Thymus (tissue), 11 donors: ENCODE results near the gene PRAMEF4. TPM values are rescaled to one million over a fixed set of nuclear protein-coding genes. Genes with fewer than 3 reads are reported as not detected.
"Not testable (repeated sequence)": the region's sequence is repeated elsewhere in the genome, so short reads cannot be mapped to it uniquely, and the experiment has no call there.

Experiments
- DNase-seq, 9 donors: peaks; one replicate each; pipeline ENCODE4 v3.0.0-alpha.2; 2013; ENCODE audit warnings: low spot score in 9 of 9, low read depth in 6 of 9, missing footprints in 1 of 9
- H3K27ac ChIP-seq, 2 donors: one replicate each; pipeline ENCODE4 v1.5.1; 2013; ENCODE audit warnings: control low read depth in 1 of 2, low read depth in 1 of 2, low read length in 1 of 2, mild to moderate bottlenecking in 1 of 2, moderate library complexity in 1 of 2
- H3K27me3 ChIP-seq, 2 donors: one replicate each; pipeline ENCODE4 v1.5.1; 2013; ENCODE audit warnings: low read length in 1 of 2; ENCODE audit not compliant: control insufficient read depth in 2 of 2, insufficient read depth in 1 of 2
- H3K36me3 ChIP-seq, 2 donors: one replicate each; pipeline ENCODE4 v1.5.1; 2013; ENCODE audit warnings: low read length in 1 of 2, mild to moderate bottlenecking in 1 of 2, moderate library complexity in 1 of 2; ENCODE audit not compliant: control insufficient read depth in 2 of 2, insufficient read depth in 2 of 2
- H3K4me1 ChIP-seq, 2 donors: one replicate each; pipeline ENCODE4 v1.5.1; 2013; ENCODE audit warnings: low read length in 2 of 2; ENCODE audit not compliant: control insufficient read depth in 2 of 2, insufficient read depth in 2 of 2
- H3K4me3 ChIP-seq, 2 donors: one replicate each; pipeline ENCODE4 v1.5.1; 2013; ENCODE audit warnings: low read length in 2 of 2, control low read depth in 1 of 2, mild to moderate bottlenecking in 1 of 2
- H3K9me3 ChIP-seq, 2 donors: one replicate each; pipeline ENCODE4 v1.5.1; 2013; ENCODE audit warnings: low read length in 1 of 2, mild to moderate bottlenecking in 1 of 2; ENCODE audit not compliant: control insufficient read depth in 2 of 2, insufficient read depth in 1 of 2
- WGBS: extraction: QIAGEN DNeasy Blood & Tissue Kit; methylation state at CpG from one replicate; pipeline ENCODE4 v1.1.7; 2013; 5-methylcytosine and 5-hydroxymethylcytosine counted together
- polyA plus RNA-seq: library from polyadenylated mRNA; stranded (reverse); fragments of 200-250 nt; gene quantifications from one replicate; pipeline ENCODE4 v1.2.3, GENCODE V29; 2013
- total RNA-seq: library from RNA; stranded (reverse); fragments of 120-200 nt; gene quantifications from one replicate; pipeline ENCODE4 v1.2.4, GENCODE V29; 2013
- donor health status: healthy.

Gene PRAMEF4
- total and polyA plus RNA-seq, 2 donors: 0.05 TPM; not detected in 1

DNA sequence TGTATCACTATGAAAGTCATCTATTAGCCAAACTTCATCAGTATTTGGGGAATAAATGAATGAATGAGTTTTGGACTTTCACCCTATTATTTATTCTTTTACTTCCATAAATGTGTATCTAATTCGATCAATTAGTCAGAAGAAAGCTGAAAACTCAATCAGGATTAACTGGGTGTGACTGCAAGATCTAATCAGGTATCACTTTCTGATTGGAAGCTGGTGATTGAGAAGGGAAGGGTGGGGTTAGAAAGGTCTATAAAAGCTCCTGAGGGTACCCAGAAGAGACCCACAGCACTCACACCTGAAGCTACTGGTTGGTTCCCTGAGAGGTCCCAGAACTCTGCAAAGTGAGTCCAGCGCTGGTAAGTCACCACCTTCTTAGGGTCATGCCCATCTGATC, 29.2 kb downstream of the PRAMEF4 start, which contains the start of gene PRAMEF2:
TSS of gene PRAMEF2 (plus strand) at position 301 of the 400 bp plus-strand sequence. CDS start 1,924 bp downstream, outside the sequence.
- H3K36me3 ChIP-seq, H3K27me3 ChIP-seq, H3K27ac ChIP-seq, H3K4me1 ChIP-seq, H3K9me3 ChIP-seq, H3K4me3 ChIP-seq, DNase-seq: not testable (repeated sequence)
- WGBS: 73% methylated on average over 2 of the region's 2 CpGs

DNA sequence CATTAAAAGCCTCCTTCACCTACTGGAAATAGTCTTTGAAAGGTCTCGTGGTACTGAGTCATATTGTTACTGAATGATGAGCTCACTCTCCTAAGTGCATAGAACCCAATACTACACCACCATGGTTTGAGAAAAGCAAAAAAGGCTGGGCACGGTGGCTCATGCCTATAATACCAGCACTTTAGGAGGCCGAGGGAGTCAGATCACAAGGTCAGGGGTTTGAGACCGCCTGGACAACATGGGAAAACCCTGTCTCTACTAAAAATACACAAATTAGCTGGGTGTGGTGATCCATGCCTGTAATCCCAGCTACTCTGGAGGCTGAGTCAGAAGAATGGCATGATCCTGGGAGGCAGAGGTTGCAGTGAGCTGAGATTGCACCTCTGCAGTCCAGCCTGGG, 34.2 kb downstream of the PRAMEF4 start:
- WGBS: 77% methylated on average over 4 of the region's 4 CpGs
- H3K27ac ChIP-seq: no peak overlapping the region
- DNase-seq: no peak
- no peaks in the 10 kb centered on the region for H3K9me3 ChIP-seq
- no peaks in the 10 kb centered on the region for H3K36me3 ChIP-seq
- no peaks in the 10 kb centered on the region for H3K27me3 ChIP-seq
- no peak overlapping the region for H3K4me3 ChIP-seq
- no peaks in the 10 kb centered on the region for H3K4me1 ChIP-seq

DNA sequence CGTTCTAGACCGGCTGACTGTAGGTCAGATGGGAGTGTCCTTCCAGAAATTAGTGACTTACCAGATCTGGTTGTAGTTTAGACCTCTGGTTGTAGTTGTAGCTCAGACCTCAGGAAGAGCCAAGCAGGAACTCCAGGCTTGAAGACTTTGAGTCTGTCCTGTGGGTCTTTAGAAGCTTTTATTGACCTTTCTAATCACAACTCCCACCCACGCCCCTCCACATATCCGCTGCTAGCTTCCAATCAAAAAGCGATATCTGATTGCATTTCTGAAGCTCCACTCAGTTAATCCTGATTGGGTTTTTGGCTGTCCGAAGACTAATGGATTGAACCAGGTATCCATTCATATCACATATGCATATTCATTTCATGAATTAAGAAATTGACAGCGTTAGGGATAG, 37.4 kb downstream of the PRAMEF4 start, which contains the start of gene HNRNPCL1:
TSS of gene HNRNPCL1 (minus strand) at position 101 of the 400 bp plus-strand sequence. CDS start 431 bp downstream, outside the sequence.
- not testable (repeated sequence) for H3K4me1 ChIP-seq, H3K27ac ChIP-seq, H3K4me3 ChIP-seq, DNase-seq, H3K9me3 ChIP-seq, H3K27me3 ChIP-seq, H3K36me3 ChIP-seq
- WGBS: 93% methylated on average over 7 of the region's 7 CpGs

DNA sequence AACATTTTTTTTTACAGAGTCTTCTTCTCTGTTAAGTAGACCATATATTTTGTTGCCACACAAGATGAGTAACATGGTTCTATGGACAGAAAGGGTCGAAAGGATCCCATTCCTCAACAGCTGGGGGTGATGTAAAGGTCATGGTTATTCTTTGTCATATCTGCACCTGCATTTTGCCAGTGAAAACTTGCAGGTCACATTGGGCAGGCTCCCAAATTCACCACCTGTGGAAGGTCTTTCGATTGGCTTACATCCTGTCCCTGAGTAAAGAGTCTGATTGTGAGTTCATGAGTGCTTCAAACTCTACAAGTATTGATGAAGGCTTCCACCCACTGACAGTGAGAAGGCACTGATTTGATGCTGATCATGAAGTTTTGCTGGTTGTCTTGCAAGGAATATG, 52.8 kb downstream of the PRAMEF4 start:
- H3K9me3 ChIP-seq, DNase-seq, H3K27me3 ChIP-seq, H3K4me3 ChIP-seq, H3K36me3 ChIP-seq, H3K4me1 ChIP-seq, H3K27ac ChIP-seq: not testable (repeated sequence)
- whole genome bisulfite sequencing: 62% methylated on average over 2 of the region's 2 CpGs

DNA sequence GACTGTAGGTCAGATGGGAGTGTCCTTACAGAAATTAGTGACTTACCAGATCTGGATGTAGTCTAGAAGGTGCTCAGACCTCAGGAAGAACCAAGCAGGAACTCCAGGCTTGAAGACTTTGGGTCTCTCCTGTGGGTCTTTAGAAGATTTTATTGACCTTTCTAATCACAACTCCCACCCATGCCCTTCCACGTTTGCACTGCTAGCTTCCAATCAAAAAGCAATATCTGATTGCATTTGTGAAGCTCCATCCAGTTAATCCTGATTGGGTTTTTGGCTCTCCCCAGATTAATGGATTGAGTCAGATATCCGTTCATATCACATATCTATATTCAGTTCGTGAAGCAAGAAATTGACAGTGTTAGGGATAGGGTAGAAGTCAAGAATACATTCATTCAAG, 54.7 kb downstream of the PRAMEF4 start, which contains the start of gene PRAMEF11:
TSS of gene PRAMEF11 (minus strand) at position 101 of the 400 bp plus-strand sequence. CDS start 2,621 bp downstream, outside the sequence.
- H3K4me3 ChIP-seq, DNase-seq, H3K27ac ChIP-seq, H3K27me3 ChIP-seq, H3K9me3 ChIP-seq, H3K36me3 ChIP-seq, H3K4me1 ChIP-seq: not testable (repeated sequence)
- 69% methylated on average over 3 of the region's 3 CpGs for WGBS

Other genes with a start within 250 kb of the PRAMEF4 start
- gene AADACL4, start 242.1 kb downstream of the PRAMEF4 start, total RNA-seq: not detected
- gene AADACL4, start 242.1 kb downstream of the PRAMEF4 start, polyA plus RNA-seq: 0.05 TPM
- 0.05 TPM for gene AADACL3, start 170.1 kb downstream of the PRAMEF4 start, total RNA-seq
- 0.07 TPM for gene AADACL3, start 170.1 kb downstream of the PRAMEF4 start, polyA plus RNA-seq
- gene CFAP107, start 140.0 kb downstream of the PRAMEF4 start, total RNA-seq: not detected
- gene CFAP107, start 140.0 kb downstream of the PRAMEF4 start, polyA plus RNA-seq: 0.16 TPM
- 0.05 TPM for gene PRAMEF12, start 112.5 kb downstream of the PRAMEF4 start, total RNA-seq
- gene PRAMEF12, start 112.5 kb downstream of the PRAMEF4 start, polyA plus RNA-seq: 0.50 TPM
- 0.05 TPM for gene PRAMEF1, start 94.8 kb downstream of the PRAMEF4 start, total RNA-seq
- 0.11 TPM for gene PRAMEF1, start 94.8 kb downstream of the PRAMEF4 start, polyA plus RNA-seq
- not detected for gene PRAMEF11, start 54.8 kb downstream of the PRAMEF4 start, total RNA-seq
- 0.05 TPM for gene PRAMEF11, start 54.8 kb downstream of the PRAMEF4 start, polyA plus RNA-seq
- not detected for gene HNRNPCL1, start 37.5 kb downstream of the PRAMEF4 start, total RNA-seq
- gene HNRNPCL1, start 37.5 kb downstream of the PRAMEF4 start, polyA plus RNA-seq: not detected
- gene PRAMEF2, start 29.1 kb downstream of the PRAMEF4 start, total RNA-seq: 0.05 TPM
- 0.09 TPM for gene PRAMEF2, start 29.1 kb downstream of the PRAMEF4 start, polyA plus RNA-seq
- not detected for gene PRAMEF10, start 12.1 kb upstream of the PRAMEF4 start, total RNA-seq
- gene PRAMEF10, start 12.1 kb upstream of the PRAMEF4 start, polyA plus RNA-seq: 0.07 TPM
- not detected for gene PRAMEF7, start 30.4 kb upstream of the PRAMEF4 start, total RNA-seq
- 0.23 TPM for gene PRAMEF7, start 30.4 kb upstream of the PRAMEF4 start, polyA plus RNA-seq
- gene PRAMEF6, start 61.4 kb upstream of the PRAMEF4 start, total RNA-seq: 0.09 TPM
- gene PRAMEF6, start 61.4 kb upstream of the PRAMEF4 start, polyA plus RNA-seq: 0.21 TPM
- not detected for gene PRAMEF27, start 170.4 kb upstream of the PRAMEF4 start, total RNA-seq
- 0.07 TPM for gene PRAMEF27, start 170.4 kb upstream of the PRAMEF4 start, polyA plus RNA-seq
- gene HNRNPCL3, start 174.6 kb upstream of the PRAMEF4 start, total RNA-seq: 0.09 TPM
- gene HNRNPCL3, start 174.6 kb upstream of the PRAMEF4 start, polyA plus RNA-seq: 0.07 TPM
- 0.14 TPM for gene PRAMEF25, start 184.6 kb upstream of the PRAMEF4 start, total RNA-seq
- gene PRAMEF25, start 184.6 kb upstream of the PRAMEF4 start, polyA plus RNA-seq: 0.21 TPM
- gene HNRNPCL2, start 230.7 kb upstream of the PRAMEF4 start, total RNA-seq: not detected
- 0.14 TPM for gene HNRNPCL2, start 230.7 kb upstream of the PRAMEF4 start, polyA plus RNA-seq